ENCODE results near the gene LIF.

Gene LIF

GRCh38 chr22:30265823-30266444, 19.4 kb upstream of the LIF start:
- no peak for FAIRE-seq
- no peak for DNase-seq (ENCODE audit: insufficient read length, low spot score)

DNA sequence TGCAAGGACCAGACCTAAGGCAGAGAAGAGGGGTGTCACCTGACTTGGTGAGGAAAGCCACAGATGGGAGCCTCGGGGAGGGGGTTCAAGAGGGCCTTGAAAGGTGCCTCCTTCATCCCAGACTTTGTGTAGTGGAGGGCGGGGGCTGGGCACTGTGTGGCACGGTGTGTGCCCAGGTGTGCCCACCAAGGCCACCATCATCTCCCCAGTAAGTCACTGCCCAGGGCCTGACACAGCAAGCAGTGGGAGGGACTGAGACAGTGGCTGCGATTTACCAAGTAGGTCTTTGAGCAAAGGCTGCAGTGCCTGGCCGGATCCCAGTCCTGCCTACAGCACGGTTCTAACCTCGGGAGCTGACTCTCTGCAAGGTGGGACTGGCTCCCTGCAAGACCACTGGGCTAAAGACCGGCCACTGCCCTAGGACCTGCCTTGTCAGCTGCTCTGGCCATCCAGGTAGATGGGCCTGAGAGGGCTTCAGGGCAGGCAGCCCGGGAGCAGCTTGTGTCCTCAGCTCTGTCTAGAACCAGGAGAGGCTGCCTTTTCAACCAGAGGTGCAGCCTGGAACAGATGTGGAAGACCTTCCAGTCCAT, 18.7 kb upstream of the LIF start:
- no peak for FAIRE-seq
- no peak for DNase-seq (ENCODE audit: insufficient read length, low spot score)

DNA sequence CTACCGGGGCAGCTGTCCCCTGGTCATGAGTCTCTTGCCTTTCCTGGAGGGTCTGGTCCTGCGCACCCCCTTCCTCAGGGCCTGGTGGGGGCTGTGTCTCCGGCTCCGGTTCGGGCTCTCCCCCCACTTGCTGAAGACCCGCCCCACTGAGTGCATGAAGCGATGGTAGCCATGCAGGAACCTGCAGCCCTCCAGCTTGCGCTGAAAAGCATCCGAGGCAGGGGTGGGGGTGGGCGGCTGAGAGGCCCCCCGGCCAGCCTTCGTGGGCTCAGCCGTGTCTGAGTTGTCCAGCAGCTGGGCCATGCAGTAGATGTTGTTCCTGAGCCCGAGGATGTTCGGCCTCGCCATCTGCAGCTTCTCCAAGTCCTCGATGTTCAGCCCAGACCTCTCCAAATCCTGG, 17.3 kb upstream of the LIF start:
- DNase-seq (ENCODE audit: insufficient read length, low spot score): no peak
- FAIRE-seq: no peak

GRCh38 chr22:30262917-30263741, 16.6 kb upstream of the LIF start:
- FAIRE-seq: no peak

DNA sequence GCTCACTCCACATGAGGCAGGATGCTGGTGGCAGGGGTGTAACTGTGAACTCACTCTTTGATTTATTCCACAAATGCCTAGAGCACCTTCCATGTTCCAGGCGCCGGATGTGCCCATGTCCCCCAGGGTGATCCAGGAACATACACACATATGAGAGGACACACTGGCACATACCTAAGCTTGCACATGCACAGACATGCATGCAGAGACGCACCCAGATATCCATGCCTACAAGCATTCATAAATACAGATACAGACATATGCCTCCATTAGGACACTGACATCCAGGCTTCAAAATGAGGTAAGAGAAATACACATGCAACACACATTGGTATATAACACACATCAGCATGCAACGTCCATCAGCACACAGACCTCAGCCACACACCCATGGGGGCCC, 15.6 kb upstream of the LIF start:
- no peak for FAIRE-seq
- no peak for DNase-seq (ENCODE audit: insufficient read length, low spot score)

More at GRCh38 chr22:30262917-30263741, 16.6 kb upstream of the LIF start:
- no peak for DNase-seq (ENCODE audit: insufficient read length, low spot score)

DNA sequence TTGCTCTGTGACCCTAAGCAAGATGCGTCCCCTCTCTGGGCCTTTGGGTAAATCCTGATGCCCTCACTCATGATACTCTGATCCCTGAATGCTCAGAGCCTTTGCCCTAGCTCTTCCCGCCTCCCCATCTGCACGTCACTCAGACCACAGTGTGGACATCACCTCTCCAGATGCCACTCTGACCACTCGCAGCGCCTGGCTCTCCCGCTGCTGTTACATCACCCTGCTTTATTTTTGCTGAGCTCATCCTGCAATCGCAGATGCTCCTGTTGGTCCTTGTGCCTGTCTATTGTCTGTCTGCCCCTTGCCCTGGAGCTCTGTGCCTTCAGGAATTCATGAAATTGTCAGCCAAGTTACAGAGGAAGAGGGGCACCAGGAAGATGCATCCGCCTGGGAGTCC, 14.6 kb upstream of the LIF start:
- DNase-seq (ENCODE audit: insufficient read length, low spot score): no peak
- FAIRE-seq: no peak

DNA sequence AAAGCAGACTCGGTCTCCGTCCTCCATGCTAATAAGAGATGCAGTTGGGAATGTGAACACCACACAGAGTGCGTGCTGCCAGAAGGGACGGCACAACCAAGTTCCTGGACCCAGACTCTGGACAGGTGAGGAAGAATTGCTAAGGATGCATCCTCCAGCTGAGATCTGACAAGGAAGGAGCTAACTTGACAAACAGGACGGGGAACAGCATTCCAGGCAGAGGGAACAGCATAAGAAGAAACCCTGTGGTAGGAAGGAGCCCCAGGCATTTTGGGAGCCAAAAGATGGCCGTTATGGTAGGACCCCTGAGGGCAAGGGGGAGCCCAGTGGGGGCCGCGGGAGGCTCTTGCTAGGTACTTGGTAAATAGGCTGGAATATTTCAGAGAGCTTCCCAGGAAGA, 14.1 kb upstream of the LIF start:
- DNase-seq (ENCODE audit: insufficient read length, low spot score): no peak
- FAIRE-seq: no peak

- FAIRE-seq: no peak
Observed at GRCh38 chr22:30260276-30260675, 13.7 kb upstream of the LIF start.

GRCh38 chr22:30254314-30254713, 7.8 kb upstream of the LIF start:
- DNase-seq (ENCODE audit: insufficient read length, low spot score) (no peak), FAIRE-seq (no peak)

More at GRCh38 chr22:30260276-30260675, 13.7 kb upstream of the LIF start:
- no peak for DNase-seq (ENCODE audit: insufficient read length, low spot score)

- FAIRE-seq (no peak), DNase-seq (ENCODE audit: insufficient read length, low spot score) (no peak)
Observed at GRCh38 chr22:30253205-30253852, 6.8 kb upstream of the LIF start.

DNA sequence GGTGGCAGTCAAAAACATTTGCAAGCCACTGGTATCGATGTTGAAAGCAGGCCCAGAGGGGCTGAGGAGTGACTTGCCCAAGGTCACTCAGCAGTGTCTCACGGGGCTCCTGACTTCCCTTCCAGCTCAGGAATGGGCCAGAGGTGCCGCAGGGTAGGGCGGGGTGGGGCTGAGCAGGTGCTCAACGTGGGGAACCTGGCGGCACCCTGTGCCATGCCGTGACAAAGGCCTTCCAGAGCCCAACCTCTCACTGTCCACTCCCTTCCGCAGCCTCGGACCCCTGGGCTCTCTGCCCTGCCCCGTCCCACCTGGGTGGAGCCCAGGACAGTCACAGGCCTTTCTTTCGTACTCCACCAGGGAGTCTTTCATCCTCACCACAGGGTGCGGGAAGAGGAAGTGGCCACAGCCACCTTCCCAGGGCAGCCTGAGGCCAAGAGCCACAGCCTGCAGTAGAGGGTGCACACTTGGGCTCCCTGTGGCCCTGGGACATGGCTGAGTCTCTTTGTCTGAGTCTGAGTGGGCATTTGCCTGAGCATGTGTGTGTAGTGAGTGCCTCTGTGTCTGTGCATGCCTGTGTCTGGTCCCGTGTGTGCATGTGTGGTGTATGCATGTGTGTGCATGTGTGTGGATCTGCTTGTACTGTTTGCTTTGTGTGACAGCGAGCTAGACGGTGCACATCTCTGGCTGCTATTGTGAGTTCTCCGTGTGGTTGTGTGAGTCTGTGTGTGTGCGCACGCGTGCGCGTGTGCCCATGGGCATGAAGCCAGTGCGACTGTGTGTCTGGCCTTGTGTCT, 6.0 kb upstream of the LIF start:
- no peak for DNase-seq (ENCODE audit: insufficient read length, low spot score)
- peak; percentile 26 for FAIRE-seq

- DNase-seq (ENCODE audit: insufficient read length, low spot score): no peak
Observed at GRCh38 chr22:30251711-30252110, 5.2 kb upstream of the LIF start.

DNA sequence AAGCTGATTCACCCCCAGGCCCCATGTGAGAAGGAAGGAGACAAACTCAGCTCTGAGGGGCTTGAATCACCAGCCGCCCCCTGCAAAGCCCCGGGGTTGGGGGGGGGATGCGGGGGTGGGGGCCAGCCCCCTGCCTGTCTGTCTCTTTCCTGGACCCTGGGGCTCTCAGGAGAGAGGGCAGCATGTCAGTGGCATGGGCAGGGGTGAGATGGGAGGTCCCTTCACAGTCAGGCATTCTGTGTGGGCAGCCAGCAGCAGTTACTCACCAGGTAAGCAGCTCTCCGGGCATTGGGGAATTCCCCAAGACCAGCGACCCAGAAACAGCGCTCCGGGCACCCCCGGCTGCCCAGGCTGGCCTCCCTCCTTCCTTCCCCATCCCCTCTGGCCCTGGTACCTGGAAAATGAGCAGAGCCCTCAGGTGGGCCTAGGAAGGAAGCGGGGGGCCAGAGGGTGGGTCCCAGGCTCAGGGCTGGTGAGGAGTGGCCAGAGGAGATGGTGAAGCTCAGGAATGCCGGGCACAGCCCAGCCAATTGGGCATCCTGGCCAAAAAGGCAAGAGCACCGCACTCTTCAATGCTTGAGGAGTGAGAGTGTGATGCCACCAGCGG, 4.2 kb upstream of the LIF start:
- DNase-seq (ENCODE audit: insufficient read length, low spot score) (no peak), FAIRE-seq (no peak)

More at GRCh38 chr22:30251711-30252110, 5.2 kb upstream of the LIF start:
- no peak for FAIRE-seq

DNA sequence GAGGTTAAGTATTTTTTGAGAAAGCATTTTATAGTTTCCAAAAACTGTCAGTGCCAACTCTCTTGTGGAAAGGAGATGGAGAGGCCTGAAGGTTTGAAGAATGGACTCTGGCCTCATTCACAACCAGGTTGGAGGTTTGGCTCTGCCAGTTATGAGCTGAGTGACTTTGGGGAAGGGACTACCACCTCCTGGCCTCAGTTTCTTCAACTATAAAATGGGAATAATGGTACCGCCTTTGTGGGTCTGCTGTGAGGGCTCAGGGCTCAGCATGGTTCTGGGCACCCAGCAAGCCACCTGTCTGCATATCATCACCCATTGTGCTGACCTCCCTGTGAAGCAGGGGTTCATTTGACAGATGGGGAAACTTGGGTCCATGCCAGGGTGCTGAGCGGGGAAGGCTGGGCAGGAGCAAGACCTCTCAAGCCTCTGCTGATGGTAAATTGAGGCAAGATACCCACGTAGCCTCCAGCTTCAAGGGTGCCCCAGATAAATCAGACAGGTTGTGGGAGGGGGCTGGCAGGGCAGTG, 3.5 kb upstream of the LIF start:
- DNase-seq (ENCODE audit: insufficient read length, low spot score) (no peak), FAIRE-seq (no peak)

DNA sequence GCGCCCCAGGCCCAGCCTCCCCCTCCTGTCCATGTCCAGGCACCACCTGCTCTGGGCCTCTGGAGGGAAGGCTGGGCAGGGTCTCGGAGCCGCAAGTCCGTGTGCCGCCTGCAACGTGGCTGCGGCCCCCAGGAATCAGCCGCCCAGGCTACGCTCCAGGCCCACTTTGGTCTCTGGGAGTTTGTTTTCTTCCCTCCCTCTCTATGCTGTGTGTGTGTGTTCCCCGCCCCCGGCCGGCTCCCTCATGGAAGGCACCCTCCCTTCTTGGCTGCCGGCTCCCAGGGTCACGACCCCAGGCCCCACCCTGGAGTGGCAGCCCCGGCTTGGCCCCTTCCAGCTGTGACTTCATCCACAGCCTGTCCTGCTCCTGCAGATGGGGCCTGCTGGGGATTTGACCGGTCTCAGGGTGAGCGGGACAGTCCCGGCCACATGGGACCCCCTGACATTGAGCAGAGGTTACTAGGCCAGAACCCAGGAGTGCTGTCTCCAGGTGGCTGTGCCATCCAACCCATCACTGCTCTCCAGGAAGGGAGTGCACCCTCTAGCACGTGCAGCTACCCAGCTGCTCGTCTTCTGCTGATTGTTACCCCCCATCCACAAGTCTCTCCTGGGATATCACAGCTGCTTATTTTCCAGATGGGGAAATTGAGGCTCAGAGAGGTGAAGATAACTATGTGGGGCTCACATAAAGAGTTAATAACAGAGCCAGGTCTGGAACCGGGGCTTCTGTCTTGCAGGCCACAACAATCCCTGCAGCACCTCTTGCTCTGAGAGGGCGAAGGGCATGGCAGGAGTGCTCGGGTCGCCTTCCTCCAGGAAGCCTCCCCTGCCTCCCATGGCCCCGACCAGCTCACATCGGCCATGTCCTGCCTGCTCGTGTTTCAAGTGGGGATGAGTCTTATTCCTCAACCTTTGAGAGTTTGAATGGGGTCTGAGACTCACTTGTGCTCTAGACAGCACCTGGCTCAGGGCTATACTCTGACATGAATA, 2.8 kb upstream of the LIF start:
- FAIRE-seq: no peak
- no peak for DNase-seq (ENCODE audit: insufficient read length, low spot score)

DNA sequence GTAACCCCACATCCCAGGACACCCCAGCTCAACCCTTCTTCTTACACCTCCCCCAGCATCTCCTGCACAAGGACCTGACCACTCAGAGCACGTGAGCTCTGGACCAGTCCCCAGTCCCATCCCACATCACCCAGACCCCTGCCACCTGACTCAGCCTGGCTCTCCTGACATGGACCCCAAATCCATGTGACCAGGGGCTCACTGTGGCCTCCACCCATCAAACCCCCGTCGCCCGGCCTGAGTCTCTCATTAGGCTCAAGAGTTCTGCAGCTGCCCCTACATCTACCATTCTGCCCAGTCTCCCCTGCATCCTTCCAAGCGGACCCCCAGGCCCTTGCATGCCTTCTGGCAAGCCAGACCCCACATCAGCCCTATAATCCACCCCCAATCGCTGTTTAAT, 1.9 kb upstream of the LIF start:
- FAIRE-seq (no peak), DNase-seq (ENCODE audit: insufficient read length, low spot score) (no peak)

GRCh38 chr22:30247974-30248373, 1.4 kb upstream of the LIF start:
- FAIRE-seq (no peak), DNase-seq (ENCODE audit: insufficient read length, low spot score) (no peak)

DNA sequence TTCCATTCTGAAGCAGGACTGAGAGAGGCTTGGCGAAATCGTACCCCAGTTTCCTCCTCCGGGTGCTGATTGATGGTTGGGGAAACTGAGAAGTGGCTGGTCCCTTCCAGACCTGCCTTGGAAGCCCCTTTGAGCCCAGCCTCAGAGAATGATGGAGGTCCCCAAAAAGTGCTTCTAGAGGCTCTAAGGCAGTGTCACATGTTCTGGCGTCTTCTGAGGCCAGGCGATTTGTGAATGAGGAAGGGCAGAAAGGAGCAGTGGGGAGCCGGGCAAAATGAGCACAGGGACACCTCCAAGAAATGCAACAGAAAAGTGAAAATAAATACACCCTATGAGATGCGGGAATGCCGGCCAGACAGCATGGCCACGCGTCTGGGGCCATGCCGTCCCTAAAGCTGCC, 1.0 kb upstream of the LIF start:
- no peak for FAIRE-seq
- DNase-seq (ENCODE audit: insufficient read length, low spot score): no peak

Measured in HTR-8/SVneo (cell line).